ENCODE data around the gene ITM2C.

ITM2C gene

GRCh38 chr2:230915319-230915718 is 50.6 kb downstream of the ITM2C start:
- TF ChIP-seq RAD21 (IDR thresholded peaks at IDR 0.05; ENCODE audit: low read depth), result no peak
- TF ChIP-seq CREB1 (IDR thresholded peaks at IDR 0.05; ENCODE audit: low read depth), result no peak
- TF ChIP-seq NFIC (IDR thresholded peaks at IDR 0.05), result no peak
- no peak for TF ChIP-seq TCF12 (IDR thresholded peaks at IDR 0.05; ENCODE audit: low read depth)
- TF ChIP-seq YY1 (IDR thresholded peaks at IDR 0.05; ENCODE audit: low read depth), result no peak
- TF ChIP-seq, protein P1, sequence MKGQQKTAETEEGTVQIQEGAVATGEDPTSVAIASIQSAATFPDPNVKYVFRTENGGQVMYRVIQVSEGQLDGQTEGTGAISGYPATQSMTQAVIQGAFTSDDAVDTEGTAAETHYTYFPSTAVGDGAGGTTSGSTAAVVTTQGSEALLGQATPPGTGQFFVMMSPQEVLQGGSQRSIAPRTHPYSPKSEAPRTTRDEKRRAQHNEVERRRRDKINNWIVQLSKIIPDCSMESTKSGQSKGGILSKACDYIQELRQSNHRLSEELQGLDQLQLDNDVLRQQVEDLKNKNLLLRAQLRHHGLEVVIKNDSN (IDR thresholded peaks at IDR 0.05), result no peak
- no peak for TF ChIP-seq FOXM1 (IDR thresholded peaks at IDR 0.05; ENCODE audit: borderline replicate concordance, low read depth)
- no peak for TF ChIP-seq ZBTB7A (IDR thresholded peaks at IDR 0.05; ENCODE audit: low read depth)
- TF ChIP-seq EP300 (IDR thresholded peaks at IDR 0.05; ENCODE audit: borderline replicate concordance), result no peak
- no peak for TF ChIP-seq TAF1 (IDR thresholded peaks at IDR 0.05; ENCODE audit: low read depth)
- no peak for TF ChIP-seq CEBPB (IDR thresholded peaks at IDR 0.05)
- no peak for TF ChIP-seq TEAD4 (IDR thresholded peaks at IDR 0.05)
- no peak for TF ChIP-seq MAX (IDR thresholded peaks at IDR 0.05)
- TF ChIP-seq EGR1 (IDR thresholded peaks at IDR 0.05), result no peak
- no peak for TF ChIP-seq REST (IDR thresholded peaks at IDR 0.05; ENCODE audit: low read depth)

- TF ChIP-seq EGR1 (IDR thresholded peaks at IDR 0.05) (no peak), REST (IDR thresholded peaks at IDR 0.05; ENCODE audit: low read depth) (no peak), RAD21 (IDR thresholded peaks at IDR 0.05; ENCODE audit: low read depth) (no peak), EP300 (IDR thresholded peaks at IDR 0.05; ENCODE audit: borderline replicate concordance) (no peak), ZBTB7A (IDR thresholded peaks at IDR 0.05; ENCODE audit: low read depth) (no peak), NFIC (IDR thresholded peaks at IDR 0.05) (no peak), CEBPB (IDR thresholded peaks at IDR 0.05) (no peak), TCF12 (IDR thresholded peaks at IDR 0.05; ENCODE audit: low read depth) (no peak), YY1 (IDR thresholded peaks at IDR 0.05; ENCODE audit: low read depth) (no peak), TEAD4 (IDR thresholded peaks at IDR 0.05) (no peak), FOXM1 (IDR thresholded peaks at IDR 0.05; ENCODE audit: borderline replicate concordance, low read depth) (no peak), MAX (IDR thresholded peaks at IDR 0.05) (no peak), TAF1 (IDR thresholded peaks at IDR 0.05; ENCODE audit: low read depth) (no peak), CREB1 (IDR thresholded peaks at IDR 0.05; ENCODE audit: low read depth) (no peak)
- TF ChIP-seq, protein P1 (IDR thresholded peaks at IDR 0.05), result no peak
These were observed 51.5 kb downstream of the ITM2C start for GRCh38 chr2:230916218-230916617.

GRCh38 chr2:230919240-230919639 is 54.5 kb downstream of the ITM2C start:
- TF ChIP-seq RAD21 (IDR thresholded peaks at IDR 0.05; ENCODE audit: low read depth) (no peak), MAX (IDR thresholded peaks at IDR 0.05) (no peak), NFIC (IDR thresholded peaks at IDR 0.05) (no peak), TEAD4 (IDR thresholded peaks at IDR 0.05) (no peak), EGR1 (IDR thresholded peaks at IDR 0.05) (no peak), TAF1 (IDR thresholded peaks at IDR 0.05; ENCODE audit: low read depth) (no peak), CREB1 (IDR thresholded peaks at IDR 0.05; ENCODE audit: low read depth) (no peak), ZBTB7A (IDR thresholded peaks at IDR 0.05; ENCODE audit: low read depth) (no peak), CEBPB (IDR thresholded peaks at IDR 0.05) (no peak)

- TF ChIP-seq EGR1 (IDR thresholded peaks at IDR 0.05) (no peak), CREB1 (IDR thresholded peaks at IDR 0.05; ENCODE audit: low read depth) (no peak), NFIC (IDR thresholded peaks at IDR 0.05) (no peak), CEBPB (IDR thresholded peaks at IDR 0.05) (no peak), TAF1 (IDR thresholded peaks at IDR 0.05; ENCODE audit: low read depth) (no peak), TCF12 (IDR thresholded peaks at IDR 0.05; ENCODE audit: low read depth) (no peak), RAD21 (IDR thresholded peaks at IDR 0.05; ENCODE audit: low read depth) (no peak), ZBTB7A (IDR thresholded peaks at IDR 0.05; ENCODE audit: low read depth) (no peak), TEAD4 (IDR thresholded peaks at IDR 0.05) (no peak), REST (IDR thresholded peaks at IDR 0.05; ENCODE audit: low read depth) (no peak)
- TF ChIP-seq, protein P1 (IDR thresholded peaks at IDR 0.05), result no peak
These were observed 54.9 kb downstream of the ITM2C start for GRCh38 chr2:230919681-230920080.

Measured in Ishikawa (cell line).